ENCODE data around the gene HMGCS2. TPM values are rescaled to one million over a fixed set of nuclear protein-coding genes. Genes with fewer than 3 reads are reported as not detected.

Gene HMGCS2
- total and polyA plus RNA-seq, 9 of the 15 experiments (the other 6 are each of a cell fraction or from before 2014, with no cell fraction given): 0.13 TPM; not detected in 8

- TF ChIP-seq ZNF318 (IDR thresholded peaks at IDR 0.05; ENCODE audit: borderline replicate concordance in 1 of 2, low read depth in 1 of 2) (no peak), ID3 (CRISPR knock-in tag; IDR thresholded peaks at IDR 0.05) (no peak), ID3 (tag; IDR thresholded peaks at IDR 0.05) (peak; percentile 54; the same call in 1 of the 2 replicates), ZNF24 (IDR thresholded peaks at IDR 0.05) (no peak), CREB3L1 (IDR thresholded peaks at IDR 0.05; ENCODE audit: borderline replicate concordance, low read depth) (no peak), ARID1B (IDR thresholded peaks at IDR 0.05) (0 out of 2 replicates have a peak, but pooled peaks have one; percentile 4), ZNF274 (IDR thresholded peaks at IDR 0.05; ENCODE audit: borderline replicate concordance, low read depth, low read length) (no peak), MTA2 (IDR thresholded peaks at IDR 0.05; ENCODE audit: low read depth) (no peak), RBM34 (IDR thresholded peaks at IDR 0.05; ENCODE audit: borderline replicate concordance, insufficient read depth, low read length) (no peak)
These were observed 55.5 kb downstream of the HMGCS2 start (continued) for GRCh38 chr1:119713039-119713748.

All from K562 (cell line).